WTC11 (cell line): Measurements from ENCODE around the gene C6orf47. TPM values are rescaled to one million over a fixed set of nuclear protein-coding genes. Genes with fewer than 3 reads are reported as not detected.

Experiments
- ATAC-seq: fragments of 200-7000 bp; cut with Tn5 transposase; 2 replicates; pipeline ENCODE4 v1.10.0; 2021; ENCODE audit warnings: mild to moderate bottlenecking, moderate library complexity
- CTCF ChIA-PET: fragments of 300-600 bp; sonication (Branson Sonifier 250); formaldehyde crosslinking; loops from one replicate; lab custom pipeline; 2021; ENCODE audit warnings: antibody characterized with exemption; lab: Charles Lee
- POLR2A ChIA-PET: fragments of 350-600 bp; sonication (Branson Sonifier 250); formaldehyde crosslinking; loops from one replicate; lab custom pipeline; 2021; ENCODE audit warnings: antibody characterized with exemption; lab: Charles Lee
- DNase-seq: peaks from one replicate; pipeline ENCODE4 v3.0.0; 2021; ENCODE audit warnings: low spot score
- H3K27ac Mint-ChIP-seq: 2 replicates; pipeline ENCODE4 v1.8.0; 2021; ENCODE audit warnings: mixed read lengths
- H3K27me3 Mint-ChIP-seq: 2 replicates; pipeline ENCODE4 v1.8.0; 2021; ENCODE audit warnings: low read depth, mild to moderate bottlenecking, moderate library complexity, mixed read lengths
- H3K36me3 Mint-ChIP-seq: 2 replicates; pipeline ENCODE4 v1.8.0; 2021; ENCODE audit warnings: mixed read lengths
- H3K4me1 Mint-ChIP-seq: 2 replicates; pipeline ENCODE4 v1.8.0; 2022; ENCODE audit warnings: mixed read lengths
- H3K4me3 Mint-ChIP-seq: 2 replicates; pipeline ENCODE4 v1.8.0; 2021; ENCODE audit warnings: mild to moderate bottlenecking, moderate library complexity, mixed read lengths
- H3K9me3 Mint-ChIP-seq: 2 replicates; pipeline ENCODE4 v1.8.0; 2021; ENCODE audit warnings: mixed read lengths
- CBFB ChIP-seq: sonication (generic); formaldehyde crosslinking; IDR thresholded peaks from 2 replicates; pipeline ENCODE4 v1.8.1; 2022; ENCODE audit warnings: mild to moderate bottlenecking, low read depth, missing genetic modification reagents
- CDX4 ChIP-seq: fragments of 250-450 bp; sonication (Bioruptor Pico); IDR thresholded peaks from 2 replicates; pipeline ENCODE4 v1.9.0; 2021; ENCODE audit warnings: moderate library complexity, mild to moderate bottlenecking, inconsistent platforms, borderline replicate concordance
- E2F5 ChIP-seq: sonication (generic); formaldehyde crosslinking; IDR thresholded peaks from 2 replicates; pipeline ENCODE4 v1.8.1; 2022; ENCODE audit warnings: mild to moderate bottlenecking, moderate library complexity, missing genetic modification reagents
- ERG ChIP-seq: fragments of 250-450 bp; sonication (Bioruptor Pico); IDR thresholded peaks from 2 replicates; pipeline ENCODE4 v1.8.0; 2021; ENCODE audit warnings: mild to moderate bottlenecking
- ETV6 ChIP-seq: sonication (generic); formaldehyde crosslinking; IDR thresholded peaks from 2 replicates; pipeline ENCODE4 v1.8.1; 2022; ENCODE audit warnings: mild to moderate bottlenecking, missing genetic modification reagents
- GTF2I ChIP-seq: fragments of 250-450 bp; sonication (Bioruptor Pico); conservative IDR thresholded peaks from 2 replicates; pipeline ENCODE4 v1.4.0; 2021; ENCODE audit warnings: mild to moderate bottlenecking
- HMGA2 ChIP-seq: fragments of 250-450 bp; sonication (Bioruptor Pico); IDR thresholded peaks from 2 replicates; pipeline ENCODE4 v1.4.0; 2021; ENCODE audit warnings: mild to moderate bottlenecking, moderate library complexity
- JUN ChIP-seq: sonication (generic); formaldehyde crosslinking; IDR thresholded peaks from 2 replicates; pipeline ENCODE4 v1.8.0; 2023; ENCODE audit warnings: mild to moderate bottlenecking, missing genetic modification reagents
- MXD4 ChIP-seq: fragments of 250-450 bp; sonication (Bioruptor Pico); IDR thresholded peaks from 2 replicates; pipeline ENCODE4 v1.8.0; 2021; ENCODE audit warnings: mild to moderate bottlenecking, moderate library complexity, borderline replicate concordance
- NFE2L1 ChIP-seq: sonication (generic); formaldehyde crosslinking; IDR thresholded peaks from 2 replicates; pipeline ENCODE4 v1.8.1; 2023; ENCODE audit warnings: missing genetic modification reagents
- NR1H2 ChIP-seq: sonication (generic); formaldehyde crosslinking; IDR thresholded peaks from 2 replicates; pipeline ENCODE4 v1.9.0; 2021; ENCODE audit warnings: mild to moderate bottlenecking, moderate library complexity, missing genetic modification reagents
- OVOL2 ChIP-seq: fragments of 250-450 bp; sonication (Bioruptor Pico); IDR thresholded peaks from 2 replicates; pipeline ENCODE4 v1.9.0; 2021; ENCODE audit warnings: mild to moderate bottlenecking, borderline replicate concordance
- PRDM15 ChIP-seq: sonication (generic); formaldehyde crosslinking; IDR thresholded peaks from 2 replicates; pipeline ENCODE4 v1.8.0; 2022; ENCODE audit warnings: missing genetic modification reagents
- RORB ChIP-seq: fragments of 250-450 bp; sonication (Bioruptor Pico); IDR thresholded peaks from 2 replicates; pipeline ENCODE4 v1.9.0; 2021; ENCODE audit warnings: mild to moderate bottlenecking
- TEAD1 ChIP-seq: sonication (generic); formaldehyde crosslinking; IDR thresholded peaks from 2 replicates; pipeline ENCODE4 v1.8.0; 2022; ENCODE audit warnings: mild to moderate bottlenecking, missing genetic modification reagents
- TEAD4 ChIP-seq: sonication (generic); formaldehyde crosslinking; IDR thresholded peaks from 2 replicates; pipeline ENCODE4 v1.8.0; 2022; ENCODE audit warnings: mild to moderate bottlenecking, missing genetic modification reagents
- USF1 ChIP-seq: sonication (generic); formaldehyde crosslinking; IDR thresholded peaks from 2 replicates; pipeline ENCODE4 v1.8.0; 2022; ENCODE audit warnings: mild to moderate bottlenecking, missing genetic modification reagents
- USF2 ChIP-seq: sonication (generic); formaldehyde crosslinking; IDR thresholded peaks from 2 replicates; pipeline ENCODE4 v1.8.1; 2023; ENCODE audit warnings: mild to moderate bottlenecking, missing genetic modification reagents, moderate library complexity
- ZBTB21 ChIP-seq: sonication (generic); formaldehyde crosslinking; IDR thresholded peaks from 2 replicates; pipeline ENCODE4 v1.8.1; 2023; ENCODE audit warnings: mild to moderate bottlenecking, missing genetic modification reagents, borderline replicate concordance
- ZNF232 ChIP-seq: sonication (generic); formaldehyde crosslinking; IDR thresholded peaks from 2 replicates; pipeline ENCODE4 v1.8.0; 2022; ENCODE audit warnings: mild to moderate bottlenecking, missing genetic modification reagents
- ZNF281 ChIP-seq: sonication (generic); formaldehyde crosslinking; IDR thresholded peaks from 2 replicates; pipeline ENCODE4 v1.8.0; 2023; ENCODE audit warnings: mild to moderate bottlenecking, missing genetic modification reagents
- ZNF671 ChIP-seq: fragments of 250-450 bp; sonication (Bioruptor Pico); IDR thresholded peaks from 2 replicates; pipeline ENCODE4 v1.8.0; 2021; ENCODE audit warnings: mild to moderate bottlenecking
- ZSCAN18 ChIP-seq: fragments of 250-450 bp; sonication (Bioruptor Pico); IDR thresholded peaks from 2 replicates; pipeline ENCODE4 v2.1.2; 2022; ENCODE audit warnings: mild to moderate bottlenecking, moderate library complexity
- total RNA-seq: library from RNA; stranded (reverse); gene quantifications from 3 replicates; pipeline ENCODE4 v1.2.3, GENCODE V29; 2021

C6orf47 gene
- total RNA-seq, 1 experiment from 2014 or later = 16.3 TPM

GRCh38 chr6:31687321-31687720 lies 26.7 kb upstream of the C6orf47 start:
- CTCF ChIA-PET = interaction anchor here (1.2 kb wide), 1 partner anchor 50 kb away, joined by 5 read pairs; no protein-coding TSS in a partner anchor
- ATAC-seq (no peak), DNase-seq (no peak)
- Mint-ChIP-seq H3K4me3 (no peak overlapping the region), H3K4me1 (peaks cover 7% of the 10 kb centered on the region), H3K9me3 (no peaks in the 10 kb centered on the region), H3K27ac (no peak overlapping the region), H3K27me3 (peaks cover 3% of the 10 kb centered on the region), H3K36me3 (peaks cover 15% of the 10 kb centered on the region)
- POLR2A ChIA-PET = interaction anchor here (0.5 to 0.6 kb wide), 2 partner anchors 85 to 286 kb away, joined by 3 read pairs; no protein-coding TSS in a partner anchor
- TF ChIP-seq ETV6 (no peak), RORB (CRISPR knock-in tag) (no peak), CDX4 (CRISPR knock-in tag) (no peak), JUN (CRISPR knock-in tag) (no peak), OVOL2 (CRISPR knock-in tag) (no peak), TEAD1 (CRISPR knock-in tag) (no peak), TEAD4 (CRISPR knock-in tag) (no peak), ZNF232 (CRISPR knock-in tag) (no peak), E2F5 (no peak), NFE2L1 (CRISPR knock-in tag) (no peak), ZNF281 (CRISPR knock-in tag) (no peak)

GRCh38 chr6:31686483-31686882 lies 25.9 kb upstream of the C6orf47 start:
- Mint-ChIP-seq H3K4me3 (no peak overlapping the region), H3K4me1 (peaks cover 9% of the 10 kb centered on the region), H3K27ac (no peak overlapping the region), H3K36me3 (peaks cover 15% of the 10 kb centered on the region), H3K27me3 (peaks cover 11% of the 10 kb centered on the region), H3K9me3 (no peaks in the 10 kb centered on the region)
- DNase-seq (no peak), ATAC-seq (no peak)
- ChIA-PET POLR2A (interaction anchor here (0.6 kb wide), 1 partner anchor 285 kb away, joined by 3 read pairs; no protein-coding TSS in a partner anchor), CTCF (no interaction called here)
- TF ChIP-seq ZBTB21 (CRISPR knock-in tag) = no peak
- no peak for TF ChIP-seq ZNF232 (CRISPR knock-in tag)
- no peak for TF ChIP-seq ZSCAN18
- TF ChIP-seq GTF2I (CRISPR knock-in tag) = no peak
- TF ChIP-seq PRDM15 (CRISPR knock-in tag) = no peak
- no peak for TF ChIP-seq ERG (CRISPR knock-in tag)
- no peak for TF ChIP-seq USF1 (CRISPR knock-in tag)
- no peak for TF ChIP-seq NR1H2
- TF ChIP-seq ZNF671 (CRISPR knock-in tag) = no peak
- TF ChIP-seq CBFB (CRISPR knock-in tag) = no peak
- TF ChIP-seq HMGA2 (CRISPR knock-in tag) = no peak
- no peak for TF ChIP-seq USF2 (CRISPR knock-in tag)
- no peak for TF ChIP-seq MXD4 (CRISPR knock-in tag)
